Activated CD8-positive, alpha-beta memory T cell treated with anti-CD3 and anti-CD28 coated beads, Interleukin-2, amount 50 U/mL, for 24 hours (primary cell): ENCODE measurements around the gene ACTN1.
A peak's percentile ranks its signal among the peaks of the same experiment; 100 is the strongest.

Source experiments
- DNase-seq: peaks from one replicate; pipeline ENCODE4 v3.0.0-alpha.2; 2020; ENCODE audit errors: extremely low read depth

ACTN1 gene

GRCh38 chr14:68916358-68916941, 62.7 kb downstream of the ACTN1 start:
- no peak for DNase-seq

DNA sequence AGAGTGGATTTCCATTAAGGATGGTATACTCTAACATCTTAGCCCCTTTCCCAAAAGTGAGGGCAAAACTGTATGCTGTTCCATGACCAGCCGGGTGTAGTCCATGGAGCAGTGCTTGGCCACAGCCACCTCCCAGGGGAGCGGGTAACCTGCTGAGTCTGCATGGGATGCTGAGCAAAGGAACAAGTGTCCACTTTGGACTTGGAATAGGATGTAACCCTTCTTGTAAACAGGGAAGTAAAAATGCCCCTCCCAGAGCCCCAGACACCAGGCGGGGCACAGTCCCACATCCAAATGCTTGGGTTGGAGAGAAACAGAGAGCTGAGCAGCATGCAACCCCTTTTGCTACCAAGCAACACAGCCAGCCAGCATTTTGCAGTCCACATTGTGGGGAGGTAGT, 65.6 kb downstream of the ACTN1 start:
- DNase-seq, result no peak

GRCh38 chr14:68911594-68912227, 67.4 kb downstream of the ACTN1 start:
- peak; percentile 49 for DNase-seq

DNA sequence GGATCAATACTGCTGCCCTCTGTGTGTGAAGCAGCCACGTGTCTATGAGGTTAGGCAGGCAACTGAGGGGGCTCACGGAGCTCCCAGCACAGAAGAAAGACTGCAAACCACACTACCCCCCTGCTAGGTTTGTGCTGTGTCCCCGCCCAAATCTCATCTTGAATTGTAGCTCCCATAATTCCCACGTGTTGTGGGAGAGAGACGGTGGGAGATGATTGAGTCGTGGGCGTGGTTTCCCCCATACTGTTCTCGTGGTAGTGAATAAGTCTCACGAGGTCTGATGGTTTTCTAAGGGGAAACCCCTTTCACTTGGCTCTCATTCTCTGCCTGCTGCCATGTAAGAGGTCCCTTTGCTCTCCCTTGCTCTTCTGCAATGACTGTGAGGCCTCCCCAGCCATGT, 68.6 kb downstream of the ACTN1 start:
- peak; percentile 3 for DNase-seq

DNA sequence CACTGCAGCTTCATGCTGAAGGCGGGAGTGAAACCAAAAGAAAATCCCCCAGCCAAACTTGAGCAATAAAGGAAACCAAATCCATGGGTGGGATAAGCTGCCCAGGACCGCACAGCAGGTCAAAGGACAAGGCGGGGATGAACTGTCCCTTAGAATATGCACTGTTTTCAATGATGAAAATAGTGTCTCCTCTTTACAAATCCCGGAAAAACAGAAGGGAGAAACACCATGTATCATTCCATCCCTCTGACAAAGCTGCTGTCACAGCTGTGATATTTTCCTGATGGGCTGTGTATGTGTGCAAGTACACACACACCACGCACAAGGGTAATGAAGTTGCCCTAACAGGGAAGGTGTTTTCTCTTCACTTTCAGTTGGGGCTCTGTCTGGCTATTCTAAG, 70.3 kb downstream of the ACTN1 start:
- DNase-seq, result no peak

GRCh38 chr14:68908201-68908600, 70.9 kb downstream of the ACTN1 start:
- DNase-seq, result no peak

GRCh38 chr14:68906439-68906838, 72.7 kb downstream of the ACTN1 start:
- DNase-seq, result no peak

GRCh38 chr14:68905107-68905895, 73.8 kb downstream of the ACTN1 start:
- DNase-seq, result no peak

DNA sequence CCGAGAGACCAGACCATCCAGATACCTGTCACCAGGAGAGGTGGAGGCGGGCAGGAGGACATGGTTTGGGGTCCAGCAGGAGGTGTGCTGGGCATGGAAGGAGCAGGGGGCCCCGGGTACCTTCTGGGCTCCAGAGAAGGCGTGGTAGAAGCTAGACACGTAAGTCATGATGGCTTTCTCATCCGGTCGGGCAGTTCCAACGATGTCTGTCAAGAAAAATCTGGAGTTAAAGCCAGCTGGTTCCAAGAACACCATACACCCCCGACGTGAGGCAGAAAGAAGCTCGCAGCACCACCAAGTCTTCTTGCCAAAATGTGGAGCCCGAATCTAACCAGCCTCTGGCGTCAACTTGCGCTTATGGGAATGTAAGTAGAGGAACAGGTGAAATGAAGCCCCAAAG, 76.7 kb downstream of the ACTN1 start:
- DNase-seq, result no peak

- no peak for DNase-seq
Measured at GRCh38 chr14:68899033-68899603, 80.0 kb downstream of the ACTN1 start.

GRCh38 chr14:68898248-68899032, 80.7 kb downstream of the ACTN1 start:
- no peak for DNase-seq

GRCh38 chr14:68897559-68898155, 81.4 kb downstream of the ACTN1 start:
- no peak for DNase-seq

DNA sequence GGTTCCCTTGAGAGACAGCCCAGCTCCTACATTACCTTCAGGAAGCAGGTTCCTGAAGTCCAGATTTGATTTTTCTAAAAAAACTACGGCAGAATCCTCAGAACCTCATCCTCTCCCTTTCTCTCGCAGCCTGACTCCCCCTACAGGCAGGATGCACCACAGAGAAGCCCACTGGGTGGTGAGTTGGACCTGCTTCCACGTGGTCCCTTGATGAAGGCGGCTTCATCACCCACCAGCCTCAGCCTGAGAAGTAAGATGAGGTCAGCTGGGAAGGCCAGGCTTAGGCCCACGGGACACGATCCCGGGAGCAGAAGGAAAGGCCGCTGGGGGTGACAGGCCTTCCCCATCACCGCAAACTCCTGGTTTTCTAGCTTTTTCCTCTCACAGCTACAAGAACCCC, 83.0 kb downstream of the ACTN1 start:
- DNase-seq, result no peak

- DNase-seq, result no peak
Measured at GRCh38 chr14:68894802-68895703, 84.0 kb downstream of the ACTN1 start.

DNA sequence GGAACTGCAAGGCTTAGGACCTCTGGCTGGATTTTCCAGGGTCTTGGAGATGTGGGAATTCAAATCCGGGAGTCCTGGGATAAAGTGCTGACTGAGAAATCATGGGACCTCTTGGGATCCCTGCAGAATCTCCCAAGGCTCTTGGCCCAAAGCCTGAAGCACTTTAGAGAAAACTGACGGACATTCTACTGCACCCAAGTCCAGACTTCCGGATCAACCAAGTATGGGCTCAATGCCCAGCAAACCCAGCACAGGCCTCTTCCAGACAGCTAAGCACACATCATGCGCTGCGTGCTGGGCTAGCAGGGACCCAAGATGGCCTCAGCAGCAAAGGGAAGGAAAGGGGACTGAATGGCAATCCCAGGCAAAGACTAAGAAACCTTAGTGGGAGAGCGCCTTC, 85.0 kb downstream of the ACTN1 start:
- no peak for DNase-seq

DNA sequence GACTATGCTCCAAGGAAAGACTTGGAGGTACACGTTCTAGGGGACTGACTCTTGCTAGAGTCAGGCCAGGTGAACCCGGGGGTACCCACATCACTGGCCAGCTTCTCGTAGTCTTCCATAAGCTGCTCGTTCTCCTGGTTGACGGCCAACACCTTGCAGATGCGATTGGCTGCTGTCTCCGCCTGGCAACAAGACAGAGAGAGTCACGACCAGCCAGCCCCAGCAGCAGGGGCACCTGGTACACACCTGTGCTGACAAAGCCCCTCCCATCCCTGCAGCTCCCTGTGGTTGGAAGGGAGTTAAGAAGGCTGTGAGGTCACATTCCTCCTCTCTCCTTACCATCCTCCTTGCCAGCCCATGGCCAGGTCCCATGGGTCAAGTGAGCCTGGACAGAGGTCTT, 85.5 kb downstream of the ACTN1 start:
- no peak for DNase-seq

DNA sequence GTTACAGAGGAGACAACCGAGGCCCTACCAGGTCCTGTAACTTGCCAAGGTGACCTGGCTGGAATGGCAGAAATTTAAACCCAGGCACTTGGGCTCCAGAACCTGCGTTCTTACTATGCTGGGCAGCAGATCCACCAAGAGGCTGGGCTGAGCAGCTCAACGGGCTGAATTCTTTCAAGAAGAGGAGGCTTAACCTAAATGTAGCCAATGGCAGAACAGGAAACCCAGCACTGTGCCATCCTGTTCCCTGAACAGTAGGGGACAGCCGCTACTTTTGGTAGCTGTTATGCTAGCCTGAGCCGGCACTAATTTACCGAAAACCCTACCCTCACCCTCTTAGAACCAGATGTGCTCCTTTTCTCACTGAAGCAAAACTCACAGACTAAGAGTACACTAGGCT, 86.1 kb downstream of the ACTN1 start:
- DNase-seq, result no peak

- no peak for DNase-seq
Measured at GRCh38 chr14:68891851-68892660, 87.0 kb downstream of the ACTN1 start.

DNA sequence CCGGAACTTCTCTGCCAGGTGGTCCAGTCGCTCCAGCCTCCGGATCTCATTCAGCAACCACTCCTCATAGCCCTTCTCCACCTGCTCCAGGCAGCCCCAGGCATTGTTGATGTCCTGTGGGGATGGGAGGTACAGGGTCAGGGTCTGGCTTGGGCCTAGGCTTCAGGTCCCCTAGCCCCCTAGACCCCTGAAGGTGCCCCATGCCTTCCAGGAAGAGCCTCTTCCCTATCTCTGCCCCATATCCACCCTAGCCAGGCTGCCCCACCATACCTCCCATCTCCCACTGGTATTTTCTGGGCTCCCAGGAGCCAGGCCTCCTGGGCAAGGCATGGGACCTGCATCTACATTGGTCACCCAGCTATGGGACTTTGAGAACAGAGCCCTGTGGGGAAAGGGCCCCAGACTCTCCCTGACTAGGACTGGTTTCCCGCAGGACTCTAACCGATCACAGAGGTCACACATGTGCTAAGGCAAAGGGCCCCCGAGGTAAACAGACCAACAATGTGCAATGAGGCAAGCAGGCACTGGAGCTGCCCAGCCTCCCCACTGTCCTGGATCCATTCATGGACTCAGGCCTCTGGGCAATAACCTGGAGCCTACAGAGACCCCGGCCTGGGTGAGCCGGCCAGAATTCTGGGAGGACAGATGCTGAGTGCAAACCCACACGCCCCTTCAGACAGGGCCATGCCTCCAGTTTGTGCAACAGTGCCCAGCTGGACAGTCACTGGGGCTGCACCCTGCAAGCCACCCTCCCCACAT, 88.8 kb downstream of the ACTN1 start:
- DNase-seq, result no peak
